Left ventricle myocardium inferior (tissue), 1 donor: ENCODE measurements around the gene ADPGK. TPM values are rescaled to one million over a fixed set of nuclear protein-coding genes. Genes with fewer than 3 reads are reported as not detected.

Experiments used
- DNase-seq: peaks from one replicate; pipeline ENCODE4 v3.0.0-alpha.2; 2020
- H3K27ac ChIP-seq: fragments of 200-600 bp; replicated peaks from 2 replicates; pipeline ENCODE4 v1.8.0; 2021
- H3K27me3 ChIP-seq: fragments of 200-600 bp; 2 replicates; pipeline ENCODE4 v1.8.0; 2021; ENCODE audit warnings: low read depth
- H3K36me3 ChIP-seq: fragments of 200-600 bp; 2 replicates; pipeline ENCODE4 v1.8.0; 2021
- H3K4me1 ChIP-seq: fragments of 200-600 bp; 2 replicates; pipeline ENCODE4 v1.8.0; 2021
- H3K4me3 ChIP-seq: fragments of 200-600 bp; 2 replicates; pipeline ENCODE4 v1.8.0; 2021; ENCODE audit warnings: mild to moderate bottlenecking, moderate library complexity
- H3K9me3 ChIP-seq: fragments of 200-600 bp; replicated peaks from 2 replicates; pipeline ENCODE4 v1.8.0; 2021
- intact Hi-C: fragments of 100-400 bp; cut with micrococcal nuclease; formaldehyde crosslinking; loops from one replicate; pipeline ENCODE4 v1.11.0; 2022
- long read RNA-seq: library from polyadenylated mRNA; unstranded; transcript quantifications from one replicate; pipeline ENCODE4 v2.0.0, GENCODE V29; 2021
- total RNA-seq: library from RNA; stranded (reverse); fragmentation: NEBNext Ultra II Directional; extraction: Animal tissue kit (Norgen Biotek cat#: 25700); gene quantifications from one replicate; pipeline ENCODE4 v1.2.1, GENCODE V29; 2021
- TF ChIP-seq, protein P1 (sequence below): fragments of 200-600 bp; IDR thresholded peaks from 2 replicates; pipeline ENCODE4 v1.8.0; 2021; ENCODE audit warnings: antibody characterized with exemption, mild to moderate bottlenecking, borderline replicate concordance
- donor health status: DM: no; HTN: yes; CAD: no; lungs with severe emphysema.

ADPGK gene
- total RNA-seq = 9.1 TPM
- long read RNA-seq, transcript ADPGK-201 (7 exons, 2,557 nt) = major isoform, 5 of 24 reads
- long read RNA-seq, partial matches to known transcripts = 2 of 24 reads
- long read RNA-seq, other reads (novel, unspliced or antisense) = 17 of 24 reads

DNA sequence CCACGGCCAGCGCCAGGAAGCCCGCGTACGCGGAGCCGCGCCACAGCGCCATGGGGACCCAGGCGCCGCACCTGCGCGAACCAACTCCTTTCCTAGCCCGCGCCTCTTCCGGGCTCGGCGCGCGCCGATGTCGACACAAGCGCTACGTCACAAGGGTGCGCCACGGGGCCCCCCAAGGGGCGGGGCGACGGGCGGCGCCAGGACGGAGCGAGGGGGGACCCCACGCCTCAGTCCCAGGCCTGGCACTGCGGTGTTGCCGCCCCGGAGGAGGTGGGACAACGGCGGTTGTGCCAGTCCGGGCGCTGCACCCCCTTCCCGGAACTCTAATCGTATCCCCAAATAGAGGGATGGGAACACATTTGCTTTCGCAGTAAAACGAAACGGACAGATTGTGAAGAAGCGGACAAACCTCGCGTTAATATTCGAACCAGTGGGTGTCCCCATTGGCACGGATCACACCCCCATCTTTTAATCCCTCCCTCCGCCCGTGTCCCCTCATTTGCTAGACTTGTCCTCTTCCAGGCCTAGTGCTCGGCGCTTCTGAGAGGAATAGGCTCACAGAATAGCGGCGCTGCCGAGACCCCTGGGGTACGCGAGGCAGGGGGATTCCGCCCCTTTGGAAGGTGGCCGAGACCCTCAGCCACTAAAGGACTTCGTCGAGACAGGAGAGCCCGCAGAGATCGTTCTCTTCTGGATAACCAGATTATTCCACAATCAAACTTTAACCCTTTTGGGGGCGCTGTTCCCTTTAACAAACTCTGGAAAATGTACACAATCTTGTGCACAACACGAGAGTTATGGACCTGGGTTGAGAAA lies at the start of gene ADPGK:
ADPGK (minus strand) TSS at position 119 of the 816 bp plus-strand sequence; CDS start at position 52, 67 bp downstream.
- no peaks in the 10 kb centered on the region for H3K27me3 ChIP-seq
- peak within 1 kb of the TSS; percentile 95 for H3K27ac ChIP-seq
- TF ChIP-seq, protein P1, sequence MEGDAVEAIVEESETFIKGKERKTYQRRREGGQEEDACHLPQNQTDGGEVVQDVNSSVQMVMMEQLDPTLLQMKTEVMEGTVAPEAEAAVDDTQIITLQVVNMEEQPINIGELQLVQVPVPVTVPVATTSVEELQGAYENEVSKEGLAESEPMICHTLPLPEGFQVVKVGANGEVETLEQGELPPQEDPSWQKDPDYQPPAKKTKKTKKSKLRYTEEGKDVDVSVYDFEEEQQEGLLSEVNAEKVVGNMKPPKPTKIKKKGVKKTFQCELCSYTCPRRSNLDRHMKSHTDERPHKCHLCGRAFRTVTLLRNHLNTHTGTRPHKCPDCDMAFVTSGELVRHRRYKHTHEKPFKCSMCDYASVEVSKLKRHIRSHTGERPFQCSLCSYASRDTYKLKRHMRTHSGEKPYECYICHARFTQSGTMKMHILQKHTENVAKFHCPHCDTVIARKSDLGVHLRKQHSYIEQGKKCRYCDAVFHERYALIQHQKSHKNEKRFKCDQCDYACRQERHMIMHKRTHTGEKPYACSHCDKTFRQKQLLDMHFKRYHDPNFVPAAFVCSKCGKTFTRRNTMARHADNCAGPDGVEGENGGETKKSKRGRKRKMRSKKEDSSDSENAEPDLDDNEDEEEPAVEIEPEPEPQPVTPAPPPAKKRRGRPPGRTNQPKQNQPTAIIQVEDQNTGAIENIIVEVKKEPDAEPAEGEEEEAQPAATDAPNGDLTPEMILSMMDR = peak; percentile 60
- peaks cover 38% of the 10 kb centered on the region for H3K4me1 ChIP-seq
- peak within 1 kb of the TSS; percentile 100 for H3K4me3 ChIP-seq
- intact Hi-C loops = no loop called here
- no peaks in the 10 kb centered on the region for H3K9me3 ChIP-seq
- peak; percentile 90 for DNase-seq
- H3K36me3 ChIP-seq = no peaks in the 10 kb centered on the region

DNA sequence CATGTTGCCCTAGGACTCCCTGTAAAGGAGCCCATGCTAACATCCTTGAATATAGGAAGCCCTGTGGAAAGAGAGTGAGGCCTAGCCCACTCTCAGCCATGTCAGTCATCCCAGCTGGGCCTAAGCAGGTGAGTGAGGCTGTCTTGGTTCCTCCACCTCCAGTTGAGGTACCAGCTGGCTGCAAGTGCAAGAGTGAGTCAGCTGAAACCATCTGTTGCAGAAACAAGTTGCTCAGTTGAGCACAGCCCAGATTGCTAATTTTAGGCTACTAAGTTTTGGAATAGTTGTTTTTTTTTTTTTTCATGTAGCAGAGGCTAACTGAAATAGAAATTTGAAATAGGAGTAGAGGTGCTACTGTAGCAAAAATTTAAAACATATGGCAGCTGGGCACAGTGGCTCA lies 43.7 kb upstream of the ADPGK start:
- Histone ChIP-seq H3K9me3 (no peaks in the 10 kb centered on the region), H3K27me3 (peaks cover 41% of the 10 kb centered on the region), H3K4me1 (no peaks in the 10 kb centered on the region), H3K36me3 (no peaks in the 10 kb centered on the region), H3K27ac (no peak overlapping the region), H3K4me3 (no peak overlapping the region)
- intact Hi-C loops = no loop called here
- TF ChIP-seq, protein P1 = no peak
- no peak for DNase-seq

DNA sequence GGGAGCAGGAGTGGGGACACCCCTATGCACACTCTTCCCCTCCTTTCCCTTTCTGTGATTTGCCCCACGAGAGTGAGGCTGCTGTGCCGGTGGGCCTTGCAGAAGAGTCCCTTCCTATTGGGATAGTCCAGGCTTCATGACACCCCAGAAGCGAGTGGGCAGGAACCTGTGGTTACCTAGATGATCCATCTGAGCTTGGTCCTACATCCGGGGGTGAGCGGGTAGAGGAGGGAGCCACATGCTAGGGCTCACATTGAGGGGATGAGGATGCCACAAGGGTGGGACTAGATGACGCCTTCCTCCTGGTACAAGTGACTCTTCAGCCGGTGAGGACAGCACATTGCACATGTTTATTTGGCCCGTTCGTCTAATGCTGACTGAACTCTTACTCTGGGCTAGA lies 43.1 kb upstream of the ADPGK start:
- H3K27me3 ChIP-seq = peaks cover 40% of the 10 kb centered on the region
- no peak for DNase-seq
- H3K27ac ChIP-seq = no peak overlapping the region
- TF ChIP-seq, protein P1 = no peak
- intact Hi-C loops = no loop called here
- H3K36me3 ChIP-seq = no peaks in the 10 kb centered on the region
- no peaks in the 10 kb centered on the region for H3K4me1 ChIP-seq
- no peaks in the 10 kb centered on the region for H3K9me3 ChIP-seq
- H3K4me3 ChIP-seq = no peak overlapping the region

DNA sequence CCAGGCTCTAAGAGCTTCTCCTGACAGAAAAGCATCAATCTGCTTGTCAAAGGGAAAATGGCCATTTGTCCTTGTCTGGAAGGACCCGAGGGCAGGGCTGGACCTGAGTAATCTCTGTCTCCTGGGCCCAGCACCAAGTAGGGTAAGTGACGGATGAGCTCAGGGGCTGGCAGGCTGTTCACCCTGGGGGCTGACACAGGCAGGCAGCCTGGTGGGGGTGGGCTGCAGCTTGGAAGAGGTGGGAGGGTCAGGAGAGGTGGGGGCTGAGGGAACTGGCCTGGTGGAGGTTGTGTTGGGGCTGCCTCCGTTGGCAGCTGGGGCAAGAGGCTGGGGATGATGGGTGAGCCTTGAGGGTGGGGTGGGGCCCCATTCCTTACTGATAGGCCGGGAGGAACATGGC lies 42.3 kb upstream of the ADPGK start:
- TF ChIP-seq, protein P1 = no peak

DNA sequence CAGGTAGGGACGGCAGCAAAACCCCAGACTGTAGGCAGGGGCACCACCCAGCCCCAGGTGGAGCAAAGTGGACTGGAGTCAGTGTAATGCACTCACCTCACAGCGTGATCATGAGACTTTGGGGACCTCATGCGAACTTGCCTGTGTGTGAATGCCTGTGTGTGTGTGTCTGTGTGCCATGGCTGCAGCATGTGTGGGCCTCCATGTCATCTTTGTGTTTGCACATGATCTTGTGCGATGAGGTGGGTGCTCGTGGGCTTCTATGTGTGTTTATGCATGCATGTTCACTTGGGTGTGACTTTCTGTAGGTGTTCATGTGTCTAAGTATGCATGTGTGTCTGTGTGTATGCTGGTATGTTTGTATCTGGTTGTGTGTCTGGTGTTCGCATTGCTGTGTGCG lies 41.2 kb upstream of the ADPGK start:
- intact Hi-C loops = no loop called here
- H3K4me3 ChIP-seq = no peak overlapping the region
- DNase-seq = no peak
- TF ChIP-seq, protein P1 = no peak
- no peaks in the 10 kb centered on the region for H3K36me3 ChIP-seq
- H3K4me1 ChIP-seq = no peaks in the 10 kb centered on the region
- peaks cover 46% of the 10 kb centered on the region for H3K27me3 ChIP-seq
- no peaks in the 10 kb centered on the region for H3K9me3 ChIP-seq
- H3K27ac ChIP-seq = no peak overlapping the region

More for the DNA sequence above, 42.3 kb upstream of the ADPGK start:
- Histone ChIP-seq H3K27ac (no peak overlapping the region), H3K36me3 (no peaks in the 10 kb centered on the region), H3K27me3 (peaks cover 40% of the 10 kb centered on the region), H3K4me3 (no peak overlapping the region), H3K4me1 (no peaks in the 10 kb centered on the region), H3K9me3 (no peaks in the 10 kb centered on the region)
- intact Hi-C loops = no loop called here
- DNase-seq = no peak
